OCI-M1 (cell line): ENCODE measurements around the gene SLC35G1.

Experiments used
- DNase-seq: peaks from one replicate; lab custom pipeline; 2025; lab: John Stamatoyannopoulos, UW

The SLC35G1 gene

GRCh38 chr10:93893646-93894515, at the start of gene SLC35G1:
Gene SLC35G1, plus strand, starts transcription at chr10:93893978. Its CDS starts 56 bp downstream, at chr10:93894034.
- DNase-seq: peak; percentile 87

GRCh38 chr10:93844979-93845626, 48.7 kb upstream of the SLC35G1 start:
- DNase-seq: no peak

- DNase-seq: no peak
Observed at GRCh38 chr10:93849593-93849992, 44.2 kb upstream of the SLC35G1 start.

- DNase-seq: no peak
Observed at GRCh38 chr10:93850031-93851015, 43.5 kb upstream of the SLC35G1 start.

- no peak for DNase-seq
Observed at GRCh38 chr10:93851169-93851568, 42.6 kb upstream of the SLC35G1 start.

GRCh38 chr10:93852476-93853095, 41.2 kb upstream of the SLC35G1 start:
- DNase-seq: no peak

- DNase-seq: no peak
Observed at GRCh38 chr10:93854975-93855374, 38.8 kb upstream of the SLC35G1 start.

- DNase-seq: no peak
Observed at GRCh38 chr10:93856349-93857145, 37.2 kb upstream of the SLC35G1 start.

GRCh38 chr10:93859049-93859655, 34.6 kb upstream of the SLC35G1 start:
- peak; percentile 39 for DNase-seq

- DNase-seq: no peak
Observed at GRCh38 chr10:93861825-93862224, 32.0 kb upstream of the SLC35G1 start.

GRCh38 chr10:93865794-93866425, 27.9 kb upstream of the SLC35G1 start:
- no peak for DNase-seq

- no peak for DNase-seq
Observed at GRCh38 chr10:93867525-93867924, 26.3 kb upstream of the SLC35G1 start.

- no peak for DNase-seq
Observed at GRCh38 chr10:93871671-93872204, 22.0 kb upstream of the SLC35G1 start.

GRCh38 chr10:93872375-93873158, 21.2 kb upstream of the SLC35G1 start:
- DNase-seq: no peak

- peak; percentile 67 for DNase-seq
Observed at GRCh38 chr10:93873420-93874115, 20.2 kb upstream of the SLC35G1 start.

GRCh38 chr10:93874309-93875031, 19.3 kb upstream of the SLC35G1 start:
- DNase-seq: no peak

- DNase-seq: no peak
Observed at GRCh38 chr10:93875032-93875358, 18.8 kb upstream of the SLC35G1 start.

- no peak for DNase-seq
Observed at GRCh38 chr10:93876381-93876780, 17.4 kb upstream of the SLC35G1 start.
